OCI-LY7 (cell line): Measurements from ENCODE around the gene CAB39.

Experiments
- CTCF ChIP-seq: fragments of 200-600 bp; sonication (generic); conservative IDR thresholded peaks from 2 replicates; pipeline ENCODE4 v1.5.1; 2014; ENCODE audit warnings: mild to moderate bottlenecking, antibody characterized with exemption, low read length, moderate library complexity, mixed read lengths
- EZH2phosphoT487 ChIP-seq: fragments of 200-600 bp; sonication (generic); IDR thresholded peaks from 2 replicates; pipeline ENCODE4 v1.6.1; 2018; ENCODE audit warnings: low read depth, borderline replicate concordance, mild to moderate bottlenecking, mixed run types, antibody characterized with exemption, low read length, moderate library complexity, mixed read lengths

GRCh38 chr2:230865766-230866755, 153.4 kb downstream of the CAB39 start:
- TF ChIP-seq CTCF: no peak
- no peak for TF ChIP-seq EZH2phosphoT487
